Activated naive CD4-positive, alpha-beta T cell treated with anti-CD3 and anti-CD28 coated beads, Interleukin-2, amount 50 U/mL, for 16 hours (primary cell): ENCODE measurements around the gene RNU7-1.

Experiments used
- DNase-seq: peaks from one replicate; pipeline ENCODE4 v3.0.0-alpha.2; 2020

The RNU7-1 gene

GRCh38 chr12:6968426-6968825 lies 24.8 kb downstream of the RNU7-1 start:
- DNase-seq: no peak

- DNase-seq: no peak
These were observed 26.5 kb downstream of the RNU7-1 start for GRCh38 chr12:6970096-6970527.

GRCh38 chr12:6974180-6974579 lies 30.6 kb downstream of the RNU7-1 start:
- DNase-seq: no peak

GRCh38 chr12:6975297-6976032 lies 31.8 kb downstream of the RNU7-1 start:
- no peak for DNase-seq

DNA sequence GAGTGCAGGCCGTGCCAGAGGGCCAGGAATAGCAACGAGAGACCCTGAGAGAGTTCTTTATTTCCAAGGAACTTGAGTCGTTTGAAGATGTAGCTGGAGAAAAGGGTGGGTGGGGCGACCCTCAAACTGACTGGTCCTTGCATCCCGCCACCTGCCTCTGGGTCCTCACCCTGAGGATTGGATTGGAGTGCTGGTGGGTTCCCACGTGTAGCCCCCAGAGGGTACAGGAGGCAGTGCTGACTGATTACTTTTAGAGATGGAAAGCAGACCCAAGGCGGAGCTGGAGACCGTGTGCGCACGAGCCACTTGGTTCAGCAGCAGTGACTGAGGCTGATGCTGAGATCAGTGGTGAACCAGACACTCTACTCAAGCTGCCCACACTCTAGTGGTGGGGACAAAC lies 34.0 kb downstream of the RNU7-1 start:
- no peak for DNase-seq

DNA sequence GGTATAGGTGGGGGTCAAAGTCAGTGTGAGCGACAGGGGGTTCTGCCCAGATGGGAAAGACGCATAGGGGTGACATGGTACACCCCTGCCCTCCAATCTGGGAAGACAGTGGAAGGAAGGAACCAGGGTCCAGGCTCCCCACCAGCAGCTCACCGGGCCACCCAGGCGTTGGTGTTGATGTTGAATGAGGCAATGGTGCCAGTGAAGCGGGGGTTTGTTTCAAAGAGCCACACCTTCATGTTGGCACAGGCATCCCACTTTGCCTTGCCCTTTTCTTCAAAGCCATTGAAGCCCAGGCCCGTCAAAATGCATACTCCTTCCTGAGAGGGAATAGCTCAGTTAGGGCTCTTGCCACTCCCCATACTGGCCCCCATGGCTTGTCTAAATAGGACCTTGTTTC lies 34.6 kb downstream of the RNU7-1 start:
- DNase-seq: no peak

DNA sequence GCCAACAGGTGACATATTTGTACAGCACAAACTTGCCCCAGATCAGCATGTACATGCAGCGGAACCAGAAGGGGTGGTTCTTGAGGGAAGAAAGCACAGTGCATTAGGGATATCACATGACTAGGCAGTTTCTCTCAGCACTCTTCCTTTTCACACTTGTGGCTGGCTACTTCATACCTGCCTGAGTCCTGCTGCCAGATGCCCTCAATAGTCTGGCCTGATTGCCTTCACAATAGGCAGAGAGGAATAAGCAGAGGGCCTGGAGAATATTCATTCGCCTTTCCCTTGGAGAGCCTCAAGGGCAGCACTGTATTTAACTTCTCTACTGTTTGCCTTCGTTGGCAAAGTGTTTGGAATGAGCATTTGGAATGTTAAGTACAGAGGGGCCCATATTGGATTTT lies 35.0 kb downstream of the RNU7-1 start:
- DNase-seq: no peak

- DNase-seq: no peak
These were observed 35.4 kb downstream of the RNU7-1 start for GRCh38 chr12:6979021-6979420.

GRCh38 chr12:6979453-6979852 lies 35.8 kb downstream of the RNU7-1 start:
- no peak for DNase-seq

DNA sequence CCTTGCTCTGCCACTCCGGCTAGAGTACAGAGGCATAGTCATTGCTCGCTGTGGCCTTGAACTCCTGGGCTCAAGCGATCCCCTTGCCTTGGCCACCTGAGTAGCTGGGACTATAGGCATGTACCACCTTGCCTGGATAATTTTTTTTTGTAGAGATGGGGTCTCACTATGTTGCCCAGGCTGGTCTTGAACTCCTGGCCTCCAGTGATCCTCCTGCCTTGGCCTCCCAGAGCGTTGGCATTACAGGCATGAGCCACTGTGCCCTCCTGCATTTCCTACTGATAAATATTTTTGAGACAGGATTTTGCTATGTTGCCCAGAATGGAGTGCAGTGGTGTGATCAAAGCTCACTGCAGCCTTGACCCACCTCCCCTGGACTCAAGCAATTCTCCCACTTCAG lies 36.5 kb downstream of the RNU7-1 start:
- DNase-seq: no peak

DNA sequence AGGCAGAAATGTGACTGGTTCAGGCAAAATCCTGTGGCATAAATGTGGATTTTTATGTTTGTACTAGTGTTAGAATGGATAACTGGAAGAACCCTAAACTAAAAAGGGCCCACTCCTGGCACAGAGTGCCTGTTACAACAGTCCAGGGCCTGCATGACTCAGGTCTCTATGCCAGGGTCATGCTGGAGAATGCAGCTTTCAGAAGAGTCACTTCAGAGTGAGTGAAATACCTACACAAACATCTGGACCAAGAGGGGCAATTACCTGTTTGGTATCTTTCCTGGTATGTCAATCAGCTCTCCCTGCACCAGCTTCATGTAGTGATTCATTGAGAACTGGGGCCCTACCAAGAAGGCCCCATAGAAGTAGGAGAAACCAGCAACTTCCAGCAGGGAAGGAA lies 37.1 kb downstream of the RNU7-1 start:
- DNase-seq: no peak

GRCh38 chr12:6981152-6982052 lies 37.8 kb downstream of the RNU7-1 start:
- DNase-seq: no peak

GRCh38 chr12:6982532-6982931 lies 38.9 kb downstream of the RNU7-1 start:
- DNase-seq: no peak

GRCh38 chr12:6987956-6988553 lies 44.4 kb downstream of the RNU7-1 start:
- no peak for DNase-seq
